ENCODE measurements around the gene ZSWIM5.

The ZSWIM5 gene

DNA sequence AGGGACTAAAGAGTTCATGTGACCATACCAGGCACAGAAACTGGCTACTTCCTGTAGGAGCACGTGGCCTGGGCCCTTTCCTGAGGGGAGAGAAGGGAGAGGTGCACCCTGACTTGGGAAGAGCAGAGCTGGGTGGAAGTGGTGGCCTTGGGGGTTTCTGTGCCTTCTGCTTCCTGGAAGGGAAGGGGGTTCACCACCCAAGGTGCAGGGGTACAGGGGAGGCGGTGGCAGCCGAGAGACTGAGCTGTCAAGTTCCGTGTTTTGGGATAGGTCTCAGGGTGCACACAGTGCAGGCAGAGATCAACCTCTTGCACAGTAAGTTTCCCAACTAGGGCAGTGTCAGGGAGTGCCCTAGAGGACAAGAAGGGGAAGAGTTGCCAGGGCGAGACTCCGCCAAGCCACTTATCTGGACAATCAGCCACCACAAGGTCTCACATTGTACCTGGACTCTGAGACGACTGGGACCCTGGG, 205.4 kb downstream of the ZSWIM5 start:
- TF ChIP-seq SIN3A (IDR thresholded peaks at IDR 0.05; ENCODE audit: borderline replicate concordance, insufficient read depth, low read length), result no peak

DNA sequence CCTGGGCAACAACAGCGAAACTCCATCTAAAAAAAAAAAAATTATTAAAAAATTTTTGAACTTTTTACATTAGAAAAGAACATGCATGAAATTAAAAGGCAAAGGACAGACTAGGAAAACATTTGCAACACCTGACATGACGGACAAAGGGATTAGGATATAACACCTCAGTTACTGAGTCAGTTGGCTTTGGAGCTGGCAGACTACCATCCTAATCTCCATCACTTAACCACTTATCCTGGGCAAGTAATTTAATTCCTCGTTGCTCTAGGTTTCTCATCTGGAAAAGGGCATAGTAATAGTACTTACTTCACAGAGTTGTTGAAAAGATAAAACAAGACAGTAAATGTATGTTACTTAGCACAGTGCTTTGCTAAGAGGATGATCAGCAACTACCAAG, 207.2 kb downstream of the ZSWIM5 start:
- no peak for TF ChIP-seq POLR2AphosphoS5 (IDR thresholded peaks at IDR 0.05; ENCODE audit: low read depth, low read length)
- TF ChIP-seq TAF1 (IDR thresholded peaks at IDR 0.05; ENCODE audit: borderline replicate concordance, insufficient read depth, low read length), result no peak
- no peak for TF ChIP-seq SIN3A (IDR thresholded peaks at IDR 0.05; ENCODE audit: borderline replicate concordance, insufficient read depth, low read length)
- TF ChIP-seq, protein P1, sequence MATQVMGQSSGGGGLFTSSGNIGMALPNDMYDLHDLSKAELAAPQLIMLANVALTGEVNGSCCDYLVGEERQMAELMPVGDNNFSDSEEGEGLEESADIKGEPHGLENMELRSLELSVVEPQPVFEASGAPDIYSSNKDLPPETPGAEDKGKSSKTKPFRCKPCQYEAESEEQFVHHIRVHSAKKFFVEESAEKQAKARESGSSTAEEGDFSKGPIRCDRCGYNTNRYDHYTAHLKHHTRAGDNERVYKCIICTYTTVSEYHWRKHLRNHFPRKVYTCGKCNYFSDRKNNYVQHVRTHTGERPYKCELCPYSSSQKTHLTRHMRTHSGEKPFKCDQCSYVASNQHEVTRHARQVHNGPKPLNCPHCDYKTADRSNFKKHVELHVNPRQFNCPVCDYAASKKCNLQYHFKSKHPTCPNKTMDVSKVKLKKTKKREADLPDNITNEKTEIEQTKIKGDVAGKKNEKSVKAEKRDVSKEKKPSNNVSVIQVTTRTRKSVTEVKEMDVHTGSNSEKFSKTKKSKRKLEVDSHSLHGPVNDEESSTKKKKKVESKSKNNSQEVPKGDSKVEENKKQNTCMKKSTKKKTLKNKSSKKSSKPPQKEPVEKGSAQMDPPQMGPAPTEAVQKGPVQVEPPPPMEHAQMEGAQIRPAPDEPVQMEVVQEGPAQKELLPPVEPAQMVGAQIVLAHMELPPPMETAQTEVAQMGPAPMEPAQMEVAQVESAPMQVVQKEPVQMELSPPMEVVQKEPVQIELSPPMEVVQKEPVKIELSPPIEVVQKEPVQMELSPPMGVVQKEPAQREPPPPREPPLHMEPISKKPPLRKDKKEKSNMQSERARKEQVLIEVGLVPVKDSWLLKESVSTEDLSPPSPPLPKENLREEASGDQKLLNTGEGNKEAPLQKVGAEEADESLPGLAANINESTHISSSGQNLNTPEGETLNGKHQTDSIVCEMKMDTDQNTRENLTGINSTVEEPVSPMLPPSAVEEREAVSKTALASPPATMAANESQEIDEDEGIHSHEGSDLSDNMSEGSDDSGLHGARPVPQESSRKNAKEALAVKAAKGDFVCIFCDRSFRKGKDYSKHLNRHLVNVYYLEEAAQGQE (IDR thresholded peaks at IDR 0.05; ENCODE audit: insufficient read depth in 1 of 2, low read depth in 2 of 2, low read length in 2 of 2), result no peak
- no peak for TF ChIP-seq FOXP2 (optimal IDR thresholded peaks at IDR 0.05; ENCODE audit: borderline replicate concordance, extremely low read depth, extremely low read length, insufficient read depth)

DNA sequence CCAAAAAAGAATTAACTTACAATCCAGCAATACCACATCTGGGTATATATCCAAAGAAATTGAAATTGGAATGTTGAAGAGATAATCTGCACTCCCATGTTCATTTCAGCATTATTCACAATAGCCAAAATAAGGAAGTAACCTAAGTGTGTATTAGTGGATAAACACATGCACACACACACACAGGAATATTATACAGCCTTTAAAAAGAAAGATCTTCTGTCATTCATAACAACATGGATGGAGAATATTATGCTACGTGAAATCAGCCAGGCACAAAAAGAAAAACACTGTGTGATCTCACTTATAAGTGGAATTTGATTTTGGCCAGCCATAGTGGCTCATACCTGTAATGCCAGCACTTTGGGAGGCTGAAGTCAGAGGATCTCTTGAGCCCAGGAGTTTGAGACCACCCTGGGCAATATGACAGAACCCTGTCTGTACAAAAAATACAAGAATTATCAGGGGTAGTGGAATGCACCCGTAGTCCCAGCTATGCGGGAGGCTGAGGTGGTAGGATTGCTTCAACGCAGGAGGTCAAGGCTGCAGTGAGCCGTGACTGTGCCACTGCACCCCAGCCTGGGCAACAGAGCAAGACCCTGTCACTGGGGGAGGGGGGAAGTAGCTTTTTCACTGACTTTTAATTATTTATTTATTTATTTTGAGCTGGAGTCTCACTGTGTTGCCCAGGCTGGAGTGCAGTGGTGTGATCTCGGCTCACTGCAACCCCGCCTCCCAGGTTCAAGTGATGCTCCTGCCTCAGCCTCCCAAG, 210.8 kb downstream of the ZSWIM5 start:
- TF ChIP-seq, protein P1 (IDR thresholded peaks at IDR 0.05; ENCODE audit: insufficient read depth in 1 of 2, low read depth in 2 of 2, low read length in 2 of 2), result no peak
- TF ChIP-seq TAF1 (IDR thresholded peaks at IDR 0.05; ENCODE audit: borderline replicate concordance, insufficient read depth, low read length) (no peak), SIN3A (IDR thresholded peaks at IDR 0.05; ENCODE audit: borderline replicate concordance, insufficient read depth, low read length) (no peak), POLR2AphosphoS5 (IDR thresholded peaks at IDR 0.05; ENCODE audit: low read depth, low read length) (no peak), FOXP2 (optimal IDR thresholded peaks at IDR 0.05; ENCODE audit: borderline replicate concordance, extremely low read depth, extremely low read length, insufficient read depth) (no peak)

DNA sequence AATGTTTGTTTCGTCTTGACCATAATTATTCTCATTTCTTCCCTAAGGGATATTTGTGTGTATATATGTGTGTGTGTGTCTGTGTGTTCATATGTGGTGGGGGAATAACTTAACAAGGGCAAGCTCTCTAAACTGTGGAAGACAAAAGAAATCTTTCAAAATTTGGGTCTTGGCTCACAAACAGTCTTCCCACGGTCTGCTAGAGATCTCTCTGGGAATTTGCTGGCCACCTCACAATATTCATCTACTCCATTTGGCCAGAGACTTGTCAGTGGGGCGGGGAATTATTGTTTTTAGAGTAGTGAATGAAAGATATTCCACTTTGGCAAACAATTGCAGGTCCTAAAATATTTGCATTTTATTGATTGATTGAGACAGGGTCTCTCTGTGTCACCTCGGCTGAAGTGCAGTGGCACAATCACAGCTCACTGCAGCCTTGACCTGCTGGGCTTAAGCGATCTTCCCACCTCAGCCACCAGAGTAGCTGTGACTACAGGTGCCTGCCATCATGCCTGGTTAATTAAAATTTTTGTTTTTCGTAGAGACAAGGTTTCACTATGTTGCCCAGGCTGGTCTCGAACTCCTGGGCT, 212.0 kb downstream of the ZSWIM5 start:
- TF ChIP-seq, protein P1 (IDR thresholded peaks at IDR 0.05; ENCODE audit: insufficient read depth in 1 of 2, low read depth in 2 of 2, low read length in 2 of 2), result no peak
- TF ChIP-seq TAF1 (IDR thresholded peaks at IDR 0.05; ENCODE audit: borderline replicate concordance, insufficient read depth, low read length) (no peak), POLR2AphosphoS5 (IDR thresholded peaks at IDR 0.05; ENCODE audit: low read depth, low read length) (no peak), FOXP2 (optimal IDR thresholded peaks at IDR 0.05; ENCODE audit: borderline replicate concordance, extremely low read depth, extremely low read length, insufficient read depth) (no peak), SIN3A (IDR thresholded peaks at IDR 0.05; ENCODE audit: borderline replicate concordance, insufficient read depth, low read length) (no peak)

DNA sequence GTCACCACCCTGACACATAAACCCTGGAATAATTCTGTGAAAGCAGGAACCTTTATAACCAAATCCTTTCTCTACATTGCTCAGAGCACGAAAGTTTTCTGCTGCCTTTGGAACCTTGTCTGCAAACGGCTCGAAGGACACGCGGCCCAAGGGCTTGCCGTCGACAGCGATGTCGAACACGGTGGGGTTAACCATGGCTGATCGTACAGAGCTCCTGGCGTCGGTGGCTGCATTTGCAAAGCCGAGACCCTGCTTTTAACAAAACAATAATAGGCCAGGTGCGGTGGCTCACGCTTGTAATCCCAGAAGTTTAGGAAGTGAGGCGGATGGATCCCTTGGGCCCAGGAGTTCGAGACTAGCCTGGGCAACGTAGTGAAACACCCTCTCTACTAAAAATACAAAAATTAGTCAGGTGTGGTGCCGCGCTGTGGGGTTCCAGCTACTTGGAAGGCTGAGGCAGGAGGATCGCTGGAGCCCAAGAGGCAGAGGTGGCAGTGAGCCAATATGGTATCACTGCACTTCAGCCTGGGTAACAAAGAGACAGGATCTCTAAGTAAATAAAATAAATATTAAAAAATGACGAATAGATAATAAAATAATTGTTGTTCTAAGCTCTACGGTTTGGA, 217.8 kb downstream of the ZSWIM5 start:
- no peak for TF ChIP-seq POLR2AphosphoS5 (IDR thresholded peaks at IDR 0.05; ENCODE audit: low read depth, low read length)
- TF ChIP-seq FOXP2 (optimal IDR thresholded peaks at IDR 0.05; ENCODE audit: borderline replicate concordance, extremely low read depth, extremely low read length, insufficient read depth), result no peak
- no peak for TF ChIP-seq TAF1 (IDR thresholded peaks at IDR 0.05; ENCODE audit: borderline replicate concordance, insufficient read depth, low read length)
- TF ChIP-seq, protein P1 (IDR thresholded peaks at IDR 0.05; ENCODE audit: insufficient read depth in 1 of 2, low read depth in 2 of 2, low read length in 2 of 2), result no peak
- TF ChIP-seq SIN3A (IDR thresholded peaks at IDR 0.05; ENCODE audit: borderline replicate concordance, insufficient read depth, low read length), result no peak

All from PFSK-1 (cell line).